Pancreas (tissue), 10 donors: ENCODE measurements around the gene UBE3B. TPM values are rescaled to one million over a fixed set of nuclear protein-coding genes. Genes with fewer than 3 reads are reported as not detected.

ENCODE experiments used
- ATAC-seq, 4 donors: fragments of 200-7000 bp; cut with Tn5 transposase; one replicate each; pipeline versions ENCODE4 v1.8.0 to v1.9.1; 2020; ENCODE audit warnings: mild to moderate bottlenecking in 4 of 4, moderate library complexity in 4 of 4
- DNase-seq, 6 donors: peaks; one replicate each; pipeline ENCODE4 v3.0.0-alpha.2; 2020
- FAIRE-seq: peaks from 2 replicates; lab custom pipeline; 2012; peaks lifted over from hg19 to GRCh38; lab: Jason Lieb, UNC
- H3K27ac ChIP-seq, 4 donors: fragments of 200-600 bp; sonication (generic); 1 replicate in 3 of 4; 2 replicates in 1 of 4; pipeline versions ENCODE4 v1.5.0 to v1.8.0; 2020
- H3K27me3 ChIP-seq, 4 donors: fragments of 200-600 bp; one replicate each; pipeline ENCODE4 v1.8.0; 2021
- H3K36me3 ChIP-seq, 3 donors: fragments of 200-600 bp; sonication (generic) in 1 of 3; one replicate each; pipeline versions ENCODE4 v1.5.0 to v1.8.0; 2020 to 2021
- H3K4me1 ChIP-seq, 3 donors: fragments of 200-600 bp; one replicate each; pipeline ENCODE4 v1.8.0; 2021
- H3K4me3 ChIP-seq, 4 donors: fragments of 200-600 bp; sonication (generic) in 2 of 4; one replicate each; pipeline versions ENCODE4 v1.5.0 to v1.8.0; 2020 to 2021
- H3K9me3 ChIP-seq, 4 donors: fragments of 200-600 bp; one replicate each; pipeline ENCODE4 v1.8.0; 2021
- WGBS, 2 donors: extraction: QIAGEN DNeasy Blood & Tissue Kit; methylation state at CpG; one replicate each; pipeline ENCODE4 v1.1.7; 2013; 5-methylcytosine and 5-hydroxymethylcytosine counted together
- intact Hi-C, 3 donors: fragments of 100-400 bp; cut with DNase I; formaldehyde crosslinking; loops; one replicate each; pipeline versions ENCODE4 v1.11.1 to v1.14.2; 2022
- polyA plus RNA-seq, 2 donors: library from polyadenylated mRNA; stranded (reverse); fragments of 200-250 nt; gene quantifications; one replicate each; pipeline ENCODE4 v1.2.3, GENCODE V29; 2013
- total RNA-seq, 6 donors: library from RNA; stranded (reverse); fragmentation: NEBNext Ultra II Directional in 4 of 6; extraction: Animal tissue kit (Norgen Biotek cat#: 25700) in 4 of 6; gene quantifications; one replicate each; pipeline versions ENCODE4 v1.2.1 to v1.2.4, GENCODE V29; 2021 to 2023
- TF ChIP-seq, protein P1 (sequence below), 4 donors: fragments of 200-600 bp; sonication (generic) in 3 of 4; IDR thresholded peaks; one replicate each; pipeline versions ENCODE4 v1.5.0 to v1.8.0; 2021; ENCODE audit warnings: antibody characterized with exemption in 4 of 4
- donor health status: healthy with polysubstance abuse.
- donor health status: DM: no; HTN: no; CAD: no; lungs with moderate emphysema.
- donor health status: DM: no; HTN: no; CAD: no.
- donor health status: control.
- donor health status: control.
- donor health status: Bipolar disorder and iron deficiency.
- donor health status: DM: yes; HTN: yes; CAD: no.
- donor health status: DM: no; HTN: no; CAD: no.
- donor health status: DM: no; HTN: no; CAD: no.
- donor health status: DM: yes; HTN: yes; CAD: no.

Gene UBE3B
- total and polyA plus RNA-seq, 8 donors: 9.8 to 25.6 (median 13.8) TPM

DNA sequence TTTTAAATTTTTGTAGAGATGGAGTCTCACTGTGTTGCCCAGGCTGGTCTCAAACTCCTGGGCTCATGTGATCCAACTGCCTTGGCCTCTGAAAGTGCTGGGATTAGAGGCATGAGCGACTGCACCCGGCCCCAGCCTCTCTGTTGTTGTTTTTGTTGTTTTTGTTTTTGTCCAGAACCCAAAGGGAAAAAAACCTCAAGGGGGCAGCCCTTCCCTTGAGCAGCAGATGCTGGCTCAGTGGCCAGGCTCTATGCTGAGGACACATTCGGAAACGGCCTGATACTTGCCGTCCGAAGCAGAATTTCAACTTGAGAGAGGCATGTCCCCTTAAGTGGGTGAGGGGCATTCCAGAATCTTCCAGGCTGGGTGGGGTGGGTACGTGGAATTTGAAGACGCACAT, 102.8 kb downstream of the UBE3B start:
- Histone ChIP-seq H3K27ac (no peak overlapping the region), H3K36me3 (peaks cover 0 to 18% (median 4%) of the 10 kb centered on the region in 3 donors), H3K27me3 (no peaks in the 10 kb centered on the region), H3K4me3 (no peak overlapping the region), H3K9me3 (no peaks in the 10 kb centered on the region), H3K4me1 (no peaks in the 10 kb centered on the region)
- ATAC-seq (no peak), FAIRE-seq (no peak), DNase-seq (peak in 1 of 6 donors; percentile 14)
- intact Hi-C loops: no loop called here
- TF ChIP-seq, protein P1, sequence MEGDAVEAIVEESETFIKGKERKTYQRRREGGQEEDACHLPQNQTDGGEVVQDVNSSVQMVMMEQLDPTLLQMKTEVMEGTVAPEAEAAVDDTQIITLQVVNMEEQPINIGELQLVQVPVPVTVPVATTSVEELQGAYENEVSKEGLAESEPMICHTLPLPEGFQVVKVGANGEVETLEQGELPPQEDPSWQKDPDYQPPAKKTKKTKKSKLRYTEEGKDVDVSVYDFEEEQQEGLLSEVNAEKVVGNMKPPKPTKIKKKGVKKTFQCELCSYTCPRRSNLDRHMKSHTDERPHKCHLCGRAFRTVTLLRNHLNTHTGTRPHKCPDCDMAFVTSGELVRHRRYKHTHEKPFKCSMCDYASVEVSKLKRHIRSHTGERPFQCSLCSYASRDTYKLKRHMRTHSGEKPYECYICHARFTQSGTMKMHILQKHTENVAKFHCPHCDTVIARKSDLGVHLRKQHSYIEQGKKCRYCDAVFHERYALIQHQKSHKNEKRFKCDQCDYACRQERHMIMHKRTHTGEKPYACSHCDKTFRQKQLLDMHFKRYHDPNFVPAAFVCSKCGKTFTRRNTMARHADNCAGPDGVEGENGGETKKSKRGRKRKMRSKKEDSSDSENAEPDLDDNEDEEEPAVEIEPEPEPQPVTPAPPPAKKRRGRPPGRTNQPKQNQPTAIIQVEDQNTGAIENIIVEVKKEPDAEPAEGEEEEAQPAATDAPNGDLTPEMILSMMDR (IDR thresholded peaks at IDR 0.05): no peak
- WGBS, 2 donors: 87 to 88% methylated on average over 8 of the region's 8 CpGs

DNA sequence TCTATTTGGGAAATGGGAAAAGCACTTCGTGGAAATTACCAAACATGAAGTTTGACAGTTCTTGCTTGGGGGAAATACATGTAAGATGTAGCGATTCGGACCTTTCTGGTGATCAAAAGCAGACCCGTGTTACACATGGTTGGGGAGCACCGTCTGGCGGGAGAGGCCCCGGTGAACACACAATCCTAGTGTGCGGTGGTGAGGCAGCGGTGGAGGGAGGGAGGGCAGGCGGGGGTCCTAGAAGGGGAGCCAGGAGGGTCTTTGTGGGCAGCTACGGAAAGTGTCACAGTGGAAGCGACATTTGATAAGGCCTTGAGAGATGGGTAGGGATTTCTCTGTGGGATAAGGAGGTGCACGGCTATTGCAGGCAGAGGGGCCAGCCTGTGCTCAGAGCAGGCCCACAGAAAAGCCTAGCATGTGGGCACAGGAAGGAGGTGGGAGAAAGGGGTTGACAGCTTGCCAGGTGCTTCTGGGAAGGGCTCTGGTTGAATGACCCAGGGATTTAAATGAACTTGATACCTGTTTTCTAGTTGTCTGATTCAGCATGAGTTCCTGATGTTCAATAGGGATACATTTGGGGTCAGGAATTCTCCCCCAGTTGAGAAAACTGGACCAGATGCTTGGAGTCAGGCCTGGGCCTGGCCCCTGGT, 103.4 kb downstream of the UBE3B start:
- TF ChIP-seq, protein P1 (IDR thresholded peaks at IDR 0.05): no peak
- DNase-seq (peak in 1 of 6 donors; percentile 25), ATAC-seq (no peak), FAIRE-seq (no peak)
- Histone ChIP-seq H3K27ac (no peak overlapping the region), H3K4me3 (no peak overlapping the region), H3K27me3 (no peaks in the 10 kb centered on the region), H3K36me3 (peaks cover 0 to 18% (median 4%) of the 10 kb centered on the region in 3 donors), H3K4me1 (no peaks in the 10 kb centered on the region), H3K9me3 (no peaks in the 10 kb centered on the region)
- intact Hi-C loops: no loop called here
- WGBS, 2 donors: 92 to 95% methylated on average over 13 of the region's 13 CpGs

DNA sequence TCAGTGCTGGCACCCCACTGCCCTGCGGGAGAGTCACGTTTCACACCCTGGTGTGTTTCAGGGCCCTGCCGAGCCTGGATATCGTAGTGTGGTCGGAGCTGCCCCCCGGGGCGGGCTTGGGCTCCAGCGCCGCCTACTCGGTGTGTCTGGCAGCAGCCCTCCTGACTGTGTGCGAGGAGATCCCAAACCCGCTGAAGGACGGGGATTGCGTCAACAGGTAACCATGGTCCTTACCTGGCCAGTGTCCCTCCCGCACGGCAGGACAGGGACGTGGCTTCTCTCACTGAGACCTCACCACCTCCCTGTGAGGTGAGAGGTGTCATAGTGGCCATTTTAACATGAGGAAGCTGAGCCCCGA, 103.9 kb downstream of the UBE3B start:
- H3K9me3 ChIP-seq: no peaks in the 10 kb centered on the region
- DNase-seq (peak in 1 of 6 donors; percentile 35), FAIRE-seq (no peak), ATAC-seq (no peak)
- H3K36me3 ChIP-seq: peaks cover 0 to 18% (median 4%) of the 10 kb centered on the region in 3 donors
- 96 to 98% methylated on average over 18 of the region's 18 CpGs for WGBS, 2 donors
- H3K27me3 ChIP-seq: no peaks in the 10 kb centered on the region
- intact Hi-C loops: no loop called here
- no peaks in the 10 kb centered on the region for H3K4me1 ChIP-seq
- H3K27ac ChIP-seq: no peak overlapping the region
- TF ChIP-seq, protein P1 (IDR thresholded peaks at IDR 0.05): no peak
- no peak overlapping the region for H3K4me3 ChIP-seq

DNA sequence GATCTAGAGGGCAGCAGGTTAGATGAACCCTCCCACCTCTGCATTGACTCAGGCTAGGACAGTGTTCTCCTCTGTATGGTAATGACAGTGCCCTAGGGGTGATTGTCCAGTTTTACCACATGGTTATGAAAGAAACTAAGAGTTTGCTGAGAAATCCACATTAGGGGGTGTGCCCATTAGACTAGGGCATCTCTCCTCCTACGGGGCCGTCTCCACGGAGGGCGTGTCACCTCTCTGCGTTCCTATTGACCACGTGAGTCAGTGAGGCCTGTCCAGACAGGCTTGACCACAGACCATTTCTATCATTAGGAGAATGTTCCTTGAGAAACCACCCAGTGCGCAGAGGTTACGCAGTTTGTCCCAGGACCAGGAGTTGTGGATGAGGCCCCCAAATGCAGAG, 104.4 kb downstream of the UBE3B start:
- TF ChIP-seq, protein P1 (IDR thresholded peaks at IDR 0.05): no peak
- no peak overlapping the region for H3K27ac ChIP-seq
- no peaks in the 10 kb centered on the region for H3K27me3 ChIP-seq
- ATAC-seq (no peak), FAIRE-seq (no peak), DNase-seq (peak in 1 of 6 donors; percentile 16)
- H3K4me1 ChIP-seq: no peaks in the 10 kb centered on the region
- H3K36me3 ChIP-seq: peaks cover 0 to 18% (median 4%) of the 10 kb centered on the region in 3 donors
- intact Hi-C loops: no loop called here
- H3K4me3 ChIP-seq: no peak overlapping the region
- WGBS, 2 donors: 95 to 97% methylated on average over 8 of the region's 8 CpGs
- no peaks in the 10 kb centered on the region for H3K9me3 ChIP-seq

DNA sequence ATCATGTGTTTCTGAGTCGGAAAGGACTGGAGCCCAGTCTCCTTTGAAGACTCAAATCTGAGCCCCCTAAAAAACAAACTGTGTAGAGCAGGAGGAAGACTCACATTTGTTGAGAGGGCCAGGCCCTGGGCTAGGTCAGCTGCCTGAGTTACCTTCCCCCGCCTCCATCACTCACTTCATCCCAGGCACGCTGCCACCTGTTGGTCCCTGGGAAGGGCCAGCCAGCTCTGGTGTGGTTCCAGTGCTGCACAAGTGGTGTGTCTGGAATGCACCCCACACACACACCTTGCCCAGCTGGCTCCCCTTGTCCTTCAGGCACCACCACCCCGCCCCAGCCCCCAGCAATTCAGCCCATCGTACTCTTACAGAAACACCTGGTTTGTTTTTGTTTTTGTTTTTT, 105.2 kb downstream of the UBE3B start:
- 77 to 86% methylated on average over 5 of the region's 5 CpGs for WGBS, 2 donors

More for the DNA sequence above, 105.2 kb downstream of the UBE3B start:
- Histone ChIP-seq H3K36me3 (peaks cover 0 to 11% (median 4%) of the 10 kb centered on the region in 3 donors), H3K27ac (no peak overlapping the region), H3K9me3 (no peaks in the 10 kb centered on the region), H3K4me1 (no peaks in the 10 kb centered on the region), H3K27me3 (no peaks in the 10 kb centered on the region), H3K4me3 (no peak overlapping the region)
- intact Hi-C loops: no loop called here
- peak in 1 of 6 donors; percentile 29 for DNase-seq
- peak in 1 of 4 donors; percentile 39 for ATAC-seq
- TF ChIP-seq, protein P1 (IDR thresholded peaks at IDR 0.05): no peak
- no peak for FAIRE-seq
